KMS-11 (cell line): Measurements from ENCODE around the gene PPP1R13B.
"Not testable (repeated sequence)": the region's sequence is repeated elsewhere in the genome, so short reads cannot be mapped to it uniquely, and the experiment has no call there.

Source experiments
- H2AFZ ChIP-seq: fragments of 200-600 bp; sonication (generic); 2 replicates; pipeline ENCODE4 v1.6.1; 2016; ENCODE audit warnings: antibody characterized with exemption, mixed run types, low read depth
- H3K27ac ChIP-seq: fragments of 200-600 bp; sonication (generic); 2 replicates; pipeline ENCODE4 v1.6.1; 2016; ENCODE audit warnings: mild to moderate bottlenecking, mixed run types
- H3K27me3 ChIP-seq: fragments of 200-600 bp; sonication (generic); 2 replicates; pipeline ENCODE4 v1.6.1; 2017; ENCODE audit warnings: mild to moderate bottlenecking, low read depth, mixed run types, moderate library complexity; ENCODE audit not compliant: insufficient read depth
- H3K36me3 ChIP-seq: fragments of 200-600 bp; sonication (generic); 2 replicates; pipeline ENCODE4 v1.6.1; 2017; ENCODE audit warnings: mild to moderate bottlenecking, mixed run types; ENCODE audit not compliant: insufficient read depth
- H3K4me1 ChIP-seq: fragments of 200-600 bp; sonication (generic); 2 replicates; pipeline ENCODE4 v1.6.1; 2016; ENCODE audit warnings: mild to moderate bottlenecking, low read depth, mixed run types; ENCODE audit not compliant: poor library complexity, severe bottlenecking
- H3K4me2 ChIP-seq: fragments of 200-600 bp; sonication (generic); 2 replicates; pipeline ENCODE4 v1.7.0; 2016; ENCODE audit warnings: mild to moderate bottlenecking, mixed run types
- H3K4me3 ChIP-seq: fragments of 200-600 bp; sonication (generic); IDR thresholded peaks from 2 replicates; pipeline ENCODE4 v1.6.1; 2017; ENCODE audit warnings: low read depth, low read length, mixed read lengths; ENCODE audit not compliant: insufficient read depth
- H3K79me2 ChIP-seq: fragments of 200-600 bp; sonication (generic); 2 replicates; pipeline ENCODE4 v1.6.1; 2016; ENCODE audit warnings: low read depth, mixed run types; ENCODE audit not compliant: insufficient read depth
- H3K9ac ChIP-seq: fragments of 200-600 bp; sonication (generic); 2 replicates; pipeline ENCODE4 v1.6.1; 2016; ENCODE audit warnings: mild to moderate bottlenecking, mixed run types
- H4K20me1 ChIP-seq: fragments of 200-600 bp; sonication (generic); 2 replicates; pipeline ENCODE4 v1.6.1; 2016; ENCODE audit warnings: mild to moderate bottlenecking, mixed run types; ENCODE audit not compliant: insufficient read depth
- TF ChIP-seq, protein P1 (sequence below): fragments of 200-600 bp; sonication (generic); conservative IDR thresholded peaks from 2 replicates; pipeline ENCODE4 v1.6.1; 2017; ENCODE audit warnings: low read depth, mild to moderate bottlenecking, antibody characterized with exemption, low read length, moderate library complexity, mixed read lengths

Gene PPP1R13B

DNA sequence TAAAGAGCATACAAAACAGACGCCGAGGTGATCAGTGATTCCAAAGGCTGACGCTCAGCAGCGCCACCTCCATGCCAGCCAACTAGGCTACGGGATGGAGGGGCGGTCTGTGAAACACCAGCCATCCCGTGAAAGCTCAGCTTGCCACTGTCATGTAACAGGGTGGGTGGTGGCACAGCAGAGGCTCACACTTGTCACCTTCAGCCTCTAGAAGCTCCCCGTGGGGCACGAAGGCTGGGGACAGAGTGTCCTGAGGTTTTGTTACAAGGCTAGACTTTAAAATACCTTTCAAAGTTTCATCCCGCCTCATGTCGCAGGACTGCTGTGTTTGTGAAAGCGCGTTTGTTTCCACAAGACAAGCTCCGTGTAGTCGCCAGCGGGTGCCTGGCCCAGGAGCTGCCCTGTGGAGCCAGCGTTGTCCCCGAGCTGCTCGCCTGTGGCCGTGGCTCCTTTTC is 152.8 kb downstream of the PPP1R13B start:
- TF ChIP-seq, protein P1, sequence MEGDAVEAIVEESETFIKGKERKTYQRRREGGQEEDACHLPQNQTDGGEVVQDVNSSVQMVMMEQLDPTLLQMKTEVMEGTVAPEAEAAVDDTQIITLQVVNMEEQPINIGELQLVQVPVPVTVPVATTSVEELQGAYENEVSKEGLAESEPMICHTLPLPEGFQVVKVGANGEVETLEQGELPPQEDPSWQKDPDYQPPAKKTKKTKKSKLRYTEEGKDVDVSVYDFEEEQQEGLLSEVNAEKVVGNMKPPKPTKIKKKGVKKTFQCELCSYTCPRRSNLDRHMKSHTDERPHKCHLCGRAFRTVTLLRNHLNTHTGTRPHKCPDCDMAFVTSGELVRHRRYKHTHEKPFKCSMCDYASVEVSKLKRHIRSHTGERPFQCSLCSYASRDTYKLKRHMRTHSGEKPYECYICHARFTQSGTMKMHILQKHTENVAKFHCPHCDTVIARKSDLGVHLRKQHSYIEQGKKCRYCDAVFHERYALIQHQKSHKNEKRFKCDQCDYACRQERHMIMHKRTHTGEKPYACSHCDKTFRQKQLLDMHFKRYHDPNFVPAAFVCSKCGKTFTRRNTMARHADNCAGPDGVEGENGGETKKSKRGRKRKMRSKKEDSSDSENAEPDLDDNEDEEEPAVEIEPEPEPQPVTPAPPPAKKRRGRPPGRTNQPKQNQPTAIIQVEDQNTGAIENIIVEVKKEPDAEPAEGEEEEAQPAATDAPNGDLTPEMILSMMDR = no peak
- no peak overlapping the region for H3K4me2 ChIP-seq
- H3K27ac ChIP-seq = no peak overlapping the region
- H3K36me3 ChIP-seq = no peaks in the 10 kb centered on the region
- no peak overlapping the region for H3K9ac ChIP-seq
- no peaks in the 10 kb centered on the region for H4K20me1 ChIP-seq
- no peaks in the 10 kb centered on the region for H3K27me3 ChIP-seq
- H3K4me1 ChIP-seq = no peaks in the 10 kb centered on the region
- no peak overlapping the region for H3K4me3 ChIP-seq
- no peak overlapping the region for H2AFZ ChIP-seq
- no peaks in the 10 kb centered on the region for H3K79me2 ChIP-seq

DNA sequence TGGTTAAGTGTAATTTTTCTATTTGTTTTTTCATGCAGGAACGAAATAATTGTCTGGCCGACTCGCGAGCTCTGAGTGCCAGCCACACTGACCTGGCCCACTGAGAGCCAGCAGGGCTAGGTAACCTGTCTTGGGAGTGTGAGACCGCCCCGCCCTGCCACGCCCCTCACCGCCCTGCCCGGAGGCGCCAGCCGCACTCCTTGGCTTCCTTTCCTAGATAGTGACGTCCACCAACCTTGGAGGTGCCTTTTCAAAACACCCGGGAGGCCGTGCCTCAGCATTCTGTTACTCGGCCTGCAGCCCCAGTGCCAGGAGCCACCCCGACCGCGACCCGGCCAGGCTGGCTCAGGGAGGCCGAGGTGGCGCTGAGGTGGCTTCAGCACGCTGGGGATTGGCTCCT is 153.9 kb downstream of the PPP1R13B start:
- TF ChIP-seq, protein P1 = no peak
- Histone ChIP-seq H3K4me1 (no peaks in the 10 kb centered on the region), H4K20me1 (no peaks in the 10 kb centered on the region), H3K27me3 (no peaks in the 10 kb centered on the region), H2AFZ (no peak overlapping the region), H3K4me2 (no peak overlapping the region), H3K4me3 (no peak overlapping the region), H3K27ac (no peak overlapping the region), H3K9ac (no peak overlapping the region), H3K36me3 (no peaks in the 10 kb centered on the region), H3K79me2 (no peaks in the 10 kb centered on the region)

DNA sequence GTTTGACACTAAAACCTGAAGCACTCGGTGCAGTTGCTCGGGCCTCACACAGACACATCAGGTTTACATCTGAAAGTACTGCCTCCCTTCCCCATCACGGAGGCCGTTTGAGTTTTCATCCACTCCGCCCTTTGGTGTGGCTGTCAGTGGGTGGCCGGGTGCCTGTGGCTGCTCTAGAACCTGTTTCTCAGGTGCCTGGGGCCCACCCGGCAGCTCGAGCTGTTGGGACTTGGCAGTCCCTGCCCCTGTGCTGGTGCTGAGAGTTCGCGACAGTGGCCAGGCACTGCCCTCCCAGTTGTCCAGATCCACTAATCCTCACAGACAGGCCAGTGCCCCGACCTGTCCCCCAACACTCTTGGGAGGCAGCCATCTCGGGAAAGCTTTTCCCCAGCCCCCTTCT is 154.5 kb downstream of the PPP1R13B start:
- no peaks in the 10 kb centered on the region for H3K79me2 ChIP-seq
- no peaks in the 10 kb centered on the region for H3K36me3 ChIP-seq
- no peaks in the 10 kb centered on the region for H4K20me1 ChIP-seq
- no peak overlapping the region for H3K27ac ChIP-seq
- no peak overlapping the region for H3K4me3 ChIP-seq
- H3K9ac ChIP-seq = no peak overlapping the region
- TF ChIP-seq, protein P1 = no peak
- no peak overlapping the region for H3K4me2 ChIP-seq
- no peaks in the 10 kb centered on the region for H3K27me3 ChIP-seq
- no peaks in the 10 kb centered on the region for H3K4me1 ChIP-seq
- no peak overlapping the region for H2AFZ ChIP-seq

DNA sequence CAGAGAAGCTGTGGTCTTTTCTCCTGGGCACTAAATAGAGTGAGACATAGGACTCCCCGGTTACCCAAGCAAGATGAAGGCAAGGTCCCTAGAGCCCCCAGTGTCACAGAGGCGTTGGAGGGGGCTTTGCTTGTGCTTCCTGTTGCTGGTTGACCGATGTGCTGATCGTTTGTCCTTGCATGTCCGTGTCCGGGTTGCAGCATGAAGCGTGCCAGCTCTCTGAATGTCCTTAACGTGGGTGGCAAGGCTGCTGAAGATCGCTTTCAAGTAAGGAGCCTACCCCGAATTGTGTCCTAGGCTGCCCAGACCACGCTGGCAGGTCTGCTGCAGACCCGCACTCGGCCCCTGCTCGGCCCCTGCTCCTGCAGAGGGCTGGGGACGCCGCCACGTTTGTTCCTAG is 155.2 kb downstream of the PPP1R13B start:
- H3K4me1 ChIP-seq = no peaks in the 10 kb centered on the region
- no peaks in the 10 kb centered on the region for H3K36me3 ChIP-seq
- no peak overlapping the region for H2AFZ ChIP-seq
- H3K27ac ChIP-seq = no peak overlapping the region
- no peak overlapping the region for H3K9ac ChIP-seq
- no peaks in the 10 kb centered on the region for H3K79me2 ChIP-seq
- no peaks in the 10 kb centered on the region for H4K20me1 ChIP-seq
- H3K4me2 ChIP-seq = no peak overlapping the region
- H3K4me3 ChIP-seq = no peak overlapping the region
- no peaks in the 10 kb centered on the region for H3K27me3 ChIP-seq
- TF ChIP-seq, protein P1 = no peak

DNA sequence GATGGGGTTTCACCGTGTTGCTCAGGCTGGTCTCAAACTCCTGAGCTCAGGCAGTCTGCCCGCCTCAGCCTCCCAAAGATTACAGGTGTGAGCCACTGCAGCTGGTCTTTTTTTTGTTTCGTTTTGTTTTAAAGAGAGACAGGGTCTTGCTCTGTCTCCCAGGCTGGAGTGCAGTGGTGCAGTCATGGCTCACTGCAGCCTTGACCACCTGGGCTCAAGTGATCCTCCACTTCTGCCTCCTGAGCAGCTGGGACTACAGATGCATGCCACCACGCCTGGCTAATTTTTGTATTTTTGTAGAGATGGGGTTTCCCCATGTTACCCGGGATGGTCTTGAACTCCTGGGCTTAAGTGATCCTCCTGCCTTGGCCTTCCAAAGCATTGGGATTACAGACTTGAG is 155.7 kb downstream of the PPP1R13B start:
- H3K4me2 ChIP-seq, H3K36me3 ChIP-seq, H3K9ac ChIP-seq, H3K4me3 ChIP-seq, H3K27me3 ChIP-seq, H3K27ac ChIP-seq, H4K20me1 ChIP-seq, H3K79me2 ChIP-seq, H3K4me1 ChIP-seq, H2AFZ ChIP-seq: not testable (repeated sequence)
